GM12865 (cell line): ENCODE results near the gene NDUFB10.

Experiments used
- DNase-seq: peaks from one replicate; pipeline ENCODE4 v3.0.0; 2010; ENCODE audit warnings: low read depth
- H3K4me3 ChIP-seq: 2 replicates; pipeline ENCODE4 v1.5.1; 2011; ENCODE audit warnings: mild to moderate bottlenecking, low read depth, low read length, control low read depth
- CTCF ChIP-seq: IDR thresholded peaks from 2 replicates; pipeline ENCODE4 v1.5.1; 2011; ENCODE audit warnings: low read length, control low read depth, low read depth, inconsistent platforms; ENCODE audit not compliant: insufficient read depth; ENCODE audit errors: missing control alignments

NDUFB10 gene

DNA sequence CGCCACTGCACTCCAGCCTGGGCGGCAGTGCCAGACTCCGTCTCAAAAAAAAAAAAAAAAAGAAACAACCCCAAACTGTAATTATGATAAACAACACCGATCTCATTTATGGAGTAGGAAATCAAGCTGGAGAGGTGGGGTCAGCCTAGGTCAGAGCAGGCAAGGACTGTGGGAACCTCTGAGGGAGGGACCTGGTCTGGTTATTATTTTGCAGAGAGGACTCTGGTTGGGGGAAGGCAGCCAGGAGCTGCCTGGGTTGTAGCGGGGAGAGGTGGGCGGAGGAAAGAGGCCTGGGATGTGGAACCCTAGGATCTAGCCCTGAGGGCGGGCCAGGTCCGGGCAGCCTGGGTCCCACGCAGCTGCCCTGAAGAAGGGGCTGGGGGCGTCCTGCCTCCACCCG is 30.2 kb upstream of the NDUFB10 start:
- peak overlapping the region; percentile 39 for H3K4me3 ChIP-seq
- no peak for DNase-seq
- no peak for TF ChIP-seq CTCF

GRCh38 chr16:1929578-1930337 is 29.6 kb upstream of the NDUFB10 start:
- peak; percentile 92 for DNase-seq
- TF ChIP-seq CTCF = peak; percentile 89
- H3K4me3 ChIP-seq = peak overlapping the region; percentile 39

GRCh38 chr16:1930338-1930720 is 29.0 kb upstream of the NDUFB10 start:
- no peak for DNase-seq
- H3K4me3 ChIP-seq = no peak overlapping the region
- TF ChIP-seq CTCF = no peak

GRCh38 chr16:1932050-1933028 is 27.0 kb upstream of the NDUFB10 start:
- no peak for TF ChIP-seq CTCF
- no peak for DNase-seq

DNA sequence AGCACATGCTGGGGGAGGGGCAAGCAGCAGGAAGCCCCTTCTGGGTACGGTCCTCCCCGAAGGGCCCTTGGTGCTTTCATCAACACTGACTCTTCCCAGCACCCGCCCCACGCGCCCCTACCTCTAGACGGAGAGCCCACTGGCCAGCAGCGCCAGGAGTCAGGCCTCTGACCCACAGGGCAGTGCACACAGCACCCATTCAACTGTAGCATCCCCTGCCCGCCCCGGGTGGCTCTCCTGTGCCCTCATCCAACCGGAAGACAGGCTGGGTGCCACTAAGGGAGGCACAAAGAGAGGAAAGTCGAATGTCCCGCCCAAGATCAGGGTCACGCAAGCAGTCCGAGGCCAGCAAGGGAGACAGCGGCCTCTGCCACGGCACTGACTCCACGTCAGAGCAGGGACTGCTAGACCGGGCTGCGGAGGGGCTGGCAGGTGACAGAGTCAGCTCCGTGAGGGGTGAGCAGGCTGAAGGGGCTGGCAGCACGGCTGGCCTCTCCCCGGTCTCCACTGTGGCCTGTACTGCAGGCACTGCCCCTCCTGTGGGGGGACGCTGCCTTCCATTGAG is 26.2 kb upstream of the NDUFB10 start:
- no peak for DNase-seq
- TF ChIP-seq CTCF = no peak
- no peak overlapping the region for H3K4me3 ChIP-seq

More at GRCh38 chr16:1932050-1933028, 27.0 kb upstream of the NDUFB10 start:
- no peak overlapping the region for H3K4me3 ChIP-seq

DNA sequence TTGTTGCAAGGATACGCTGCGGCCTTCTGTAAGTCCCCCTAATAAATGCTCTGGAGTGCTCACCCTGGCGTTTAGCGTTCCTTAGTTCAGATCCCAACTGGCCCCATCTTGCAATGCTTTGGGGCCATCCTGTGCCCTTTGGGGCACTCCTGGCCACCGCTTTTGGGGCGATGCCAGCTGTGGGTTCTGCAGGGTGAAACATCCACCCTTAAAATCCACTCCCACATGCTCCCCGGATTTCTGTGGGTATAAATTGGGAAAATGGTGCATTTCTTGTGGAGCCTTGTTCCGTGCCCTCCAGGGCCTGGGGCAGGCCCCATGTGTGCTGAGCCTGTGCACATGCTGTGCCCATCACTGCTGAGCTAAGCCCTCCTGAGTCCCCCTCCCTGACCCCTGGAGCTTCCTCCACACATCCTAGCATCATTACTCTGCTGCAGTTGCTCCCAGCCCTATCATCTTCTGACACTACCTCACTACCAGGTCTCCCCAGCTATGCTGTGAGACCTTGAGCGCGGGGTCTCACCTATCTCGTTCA is 22.3 kb upstream of the NDUFB10 start:
- TF ChIP-seq CTCF = no peak
- H3K4me3 ChIP-seq = no peak overlapping the region
- no peak for DNase-seq
